A204.1 (cell line): ENCODE measurements around the gene ARID1B.

Source experiments
- FAIRE-seq: peaks from 2 replicates; lab custom pipeline; 2012; peaks lifted over from hg19 to GRCh38; lab: Jason Lieb, UNC

Gene ARID1B

GRCh38 chr6:157101166-157101565, 324.0 kb downstream of the ARID1B start:
- FAIRE-seq: no peak

GRCh38 chr6:157104803-157105202, 327.6 kb downstream of the ARID1B start:
- FAIRE-seq: no peak

- no peak for FAIRE-seq
Observed at GRCh38 chr6:157106487-157106886, 329.3 kb downstream of the ARID1B start.

- no peak for FAIRE-seq
Observed at GRCh38 chr6:157107571-157107914, 330.4 kb downstream of the ARID1B start.

GRCh38 chr6:157107915-157108651, 330.9 kb downstream of the ARID1B start:
- no peak for FAIRE-seq

GRCh38 chr6:157108923-157109322, 331.7 kb downstream of the ARID1B start:
- no peak for FAIRE-seq

- FAIRE-seq: no peak
Observed at GRCh38 chr6:157110607-157111006, 333.4 kb downstream of the ARID1B start.

GRCh38 chr6:157113389-157113788, 336.2 kb downstream of the ARID1B start:
- FAIRE-seq: no peak

GRCh38 chr6:157116426-157116825, 339.2 kb downstream of the ARID1B start:
- FAIRE-seq: no peak

GRCh38 chr6:157117431-157118095, 340.4 kb downstream of the ARID1B start:
- no peak for FAIRE-seq

GRCh38 chr6:157119502-157120027, 342.4 kb downstream of the ARID1B start:
- no peak for FAIRE-seq

GRCh38 chr6:157120534-157121232, 343.5 kb downstream of the ARID1B start:
- FAIRE-seq: no peak

- FAIRE-seq: no peak
Observed at GRCh38 chr6:157121897-157122296, 344.7 kb downstream of the ARID1B start.

GRCh38 chr6:157123234-157123633, 346.1 kb downstream of the ARID1B start:
- FAIRE-seq: no peak

- FAIRE-seq: no peak
Observed at GRCh38 chr6:157124485-157125254, 347.5 kb downstream of the ARID1B start.

- FAIRE-seq: no peak
Observed at GRCh38 chr6:157125531-157125930, 348.4 kb downstream of the ARID1B start.

- FAIRE-seq: no peak
Observed at GRCh38 chr6:157126183-157127098, 349.3 kb downstream of the ARID1B start.

- FAIRE-seq: no peak
Observed at GRCh38 chr6:157128235-157128775, 351.1 kb downstream of the ARID1B start.

- FAIRE-seq: no peak
Observed at GRCh38 chr6:157131250-157131649, 354.1 kb downstream of the ARID1B start.

- FAIRE-seq: no peak
Observed at GRCh38 chr6:157133856-157134255, 356.7 kb downstream of the ARID1B start.
